Measurements from ENCODE around the gene TAF4B. TPM values are rescaled to one million over a fixed set of nuclear protein-coding genes. Genes with fewer than 3 reads are reported as not detected.
"Not testable (repeated sequence)": the region's sequence is repeated elsewhere in the genome, so short reads cannot be mapped to it uniquely, and the experiment has no call there.

Gene TAF4B
- polyA plus RNA-seq, 1 donor from 2014 or later = 0.38 TPM

DNA sequence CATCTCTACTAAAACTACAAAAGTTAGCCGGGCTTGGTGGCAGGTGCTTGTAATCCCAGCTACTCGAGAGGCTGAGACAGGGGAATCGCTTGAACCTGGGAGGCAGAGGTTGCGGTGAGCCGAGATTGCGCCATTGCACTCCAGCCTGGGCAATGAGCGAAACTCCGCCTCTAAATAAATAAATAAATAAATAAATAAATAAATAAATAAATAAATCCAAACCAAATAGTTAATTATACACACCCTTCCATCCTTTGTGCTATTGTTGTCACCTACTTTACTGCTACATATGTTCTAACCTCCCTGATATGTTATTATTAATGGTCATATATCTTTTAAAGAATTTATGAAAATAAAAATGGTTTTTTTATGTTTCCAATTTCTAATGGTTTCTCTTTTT, 155.3 kb downstream of the TAF4B start:
- not testable (repeated sequence) for H3K9ac ChIP-seq (ENCODE audit: low read length); H3K27ac ChIP-seq (ENCODE audit: low read length); H3K4me2 ChIP-seq (ENCODE audit: low read length); H4K20me1 ChIP-seq (ENCODE audit: insufficient read depth); H3K9me2 ChIP-seq (ENCODE audit: insufficient read depth, low read length); H3K36me3 ChIP-seq (ENCODE audit: insufficient read depth, low read length); H3K79me2 ChIP-seq (replicated peaks; ENCODE audit: insufficient read depth, low read length); H3F3A ChIP-seq (ENCODE audit: insufficient read depth, low read length, poor library complexity, severe bottlenecking); H2AFZ ChIP-seq (ENCODE audit: low read depth, low read length); H3K27me3 ChIP-seq (ENCODE audit: insufficient read depth, low read depth, low read length); H3K9me3 ChIP-seq (ENCODE audit: low read length); H3K4me3 ChIP-seq (ENCODE audit: low read length)

DNA sequence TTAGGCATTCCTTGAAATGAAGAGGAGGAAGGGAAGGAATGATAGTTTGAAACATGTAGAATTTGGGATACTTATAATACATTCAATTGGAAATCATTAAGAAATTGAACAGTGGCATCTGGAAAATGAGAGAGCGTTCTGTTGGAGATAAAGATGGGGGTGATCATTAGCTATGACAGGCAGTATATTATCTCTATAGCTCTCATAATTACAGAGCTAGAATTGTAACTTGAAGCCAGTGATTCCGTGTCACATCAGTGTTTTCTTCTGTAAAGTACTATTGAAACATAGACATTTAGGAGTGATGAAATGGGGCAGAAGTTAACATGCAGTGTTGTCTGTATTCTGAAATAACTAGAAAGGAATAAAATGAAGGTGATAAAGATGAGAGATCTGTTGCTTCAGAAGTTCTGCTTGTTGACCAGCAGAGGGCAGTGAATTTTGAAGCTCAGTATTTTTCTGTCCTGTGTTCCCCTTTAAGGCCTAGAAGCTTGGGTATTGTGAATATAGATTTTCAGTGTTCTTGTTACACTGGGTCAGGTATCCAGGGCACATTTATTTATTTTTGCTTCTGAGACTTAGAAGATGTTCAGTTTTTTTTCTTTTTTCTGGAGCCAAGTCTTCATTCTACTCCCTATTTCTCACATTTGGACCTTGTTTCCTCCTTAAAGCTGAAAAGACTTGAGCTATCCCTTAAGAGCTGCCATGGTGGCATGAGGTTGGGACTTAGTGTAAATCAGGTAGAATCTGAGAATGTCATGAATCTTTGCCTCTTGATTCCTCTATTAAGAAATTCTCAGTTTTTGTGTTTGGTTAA, 157.4 kb downstream of the TAF4B start:
- no peak overlapping the region for H3K4me2 ChIP-seq (ENCODE audit: low read length)
- H3K9me2 ChIP-seq (ENCODE audit: insufficient read depth, low read length) = no peaks in the 10 kb centered on the region
- no peak overlapping the region for H3K9ac ChIP-seq (ENCODE audit: low read length)
- no peak overlapping the region for H3K4me3 ChIP-seq (ENCODE audit: low read length)
- H3K36me3 ChIP-seq (ENCODE audit: insufficient read depth, low read length) = no peaks in the 10 kb centered on the region
- no peaks in the 10 kb centered on the region for H3K79me2 ChIP-seq (replicated peaks; ENCODE audit: insufficient read depth, low read length)
- no peaks in the 10 kb centered on the region for H4K20me1 ChIP-seq (ENCODE audit: insufficient read depth)
- no peak overlapping the region for H2AFZ ChIP-seq (ENCODE audit: low read depth, low read length)
- H3K9me3 ChIP-seq (ENCODE audit: low read length) = no peaks in the 10 kb centered on the region
- no peak overlapping the region for H3K27ac ChIP-seq (ENCODE audit: low read length)
- H3K27me3 ChIP-seq (ENCODE audit: insufficient read depth, low read depth, low read length) = no peaks in the 10 kb centered on the region
- TF ChIP-seq, protein P1, sequence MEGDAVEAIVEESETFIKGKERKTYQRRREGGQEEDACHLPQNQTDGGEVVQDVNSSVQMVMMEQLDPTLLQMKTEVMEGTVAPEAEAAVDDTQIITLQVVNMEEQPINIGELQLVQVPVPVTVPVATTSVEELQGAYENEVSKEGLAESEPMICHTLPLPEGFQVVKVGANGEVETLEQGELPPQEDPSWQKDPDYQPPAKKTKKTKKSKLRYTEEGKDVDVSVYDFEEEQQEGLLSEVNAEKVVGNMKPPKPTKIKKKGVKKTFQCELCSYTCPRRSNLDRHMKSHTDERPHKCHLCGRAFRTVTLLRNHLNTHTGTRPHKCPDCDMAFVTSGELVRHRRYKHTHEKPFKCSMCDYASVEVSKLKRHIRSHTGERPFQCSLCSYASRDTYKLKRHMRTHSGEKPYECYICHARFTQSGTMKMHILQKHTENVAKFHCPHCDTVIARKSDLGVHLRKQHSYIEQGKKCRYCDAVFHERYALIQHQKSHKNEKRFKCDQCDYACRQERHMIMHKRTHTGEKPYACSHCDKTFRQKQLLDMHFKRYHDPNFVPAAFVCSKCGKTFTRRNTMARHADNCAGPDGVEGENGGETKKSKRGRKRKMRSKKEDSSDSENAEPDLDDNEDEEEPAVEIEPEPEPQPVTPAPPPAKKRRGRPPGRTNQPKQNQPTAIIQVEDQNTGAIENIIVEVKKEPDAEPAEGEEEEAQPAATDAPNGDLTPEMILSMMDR (IDR thresholded peaks at IDR 0.05; ENCODE audit: poor library complexity, severe bottlenecking) = peak; percentile 82
- TF ChIP-seq POLR2AphosphoS5 (IDR thresholded peaks at IDR 0.05) = no peak
- TF ChIP-seq TAF1 (IDR thresholded peaks at IDR 0.05; ENCODE audit: low read depth) = no peak
- TF ChIP-seq, protein P2, sequence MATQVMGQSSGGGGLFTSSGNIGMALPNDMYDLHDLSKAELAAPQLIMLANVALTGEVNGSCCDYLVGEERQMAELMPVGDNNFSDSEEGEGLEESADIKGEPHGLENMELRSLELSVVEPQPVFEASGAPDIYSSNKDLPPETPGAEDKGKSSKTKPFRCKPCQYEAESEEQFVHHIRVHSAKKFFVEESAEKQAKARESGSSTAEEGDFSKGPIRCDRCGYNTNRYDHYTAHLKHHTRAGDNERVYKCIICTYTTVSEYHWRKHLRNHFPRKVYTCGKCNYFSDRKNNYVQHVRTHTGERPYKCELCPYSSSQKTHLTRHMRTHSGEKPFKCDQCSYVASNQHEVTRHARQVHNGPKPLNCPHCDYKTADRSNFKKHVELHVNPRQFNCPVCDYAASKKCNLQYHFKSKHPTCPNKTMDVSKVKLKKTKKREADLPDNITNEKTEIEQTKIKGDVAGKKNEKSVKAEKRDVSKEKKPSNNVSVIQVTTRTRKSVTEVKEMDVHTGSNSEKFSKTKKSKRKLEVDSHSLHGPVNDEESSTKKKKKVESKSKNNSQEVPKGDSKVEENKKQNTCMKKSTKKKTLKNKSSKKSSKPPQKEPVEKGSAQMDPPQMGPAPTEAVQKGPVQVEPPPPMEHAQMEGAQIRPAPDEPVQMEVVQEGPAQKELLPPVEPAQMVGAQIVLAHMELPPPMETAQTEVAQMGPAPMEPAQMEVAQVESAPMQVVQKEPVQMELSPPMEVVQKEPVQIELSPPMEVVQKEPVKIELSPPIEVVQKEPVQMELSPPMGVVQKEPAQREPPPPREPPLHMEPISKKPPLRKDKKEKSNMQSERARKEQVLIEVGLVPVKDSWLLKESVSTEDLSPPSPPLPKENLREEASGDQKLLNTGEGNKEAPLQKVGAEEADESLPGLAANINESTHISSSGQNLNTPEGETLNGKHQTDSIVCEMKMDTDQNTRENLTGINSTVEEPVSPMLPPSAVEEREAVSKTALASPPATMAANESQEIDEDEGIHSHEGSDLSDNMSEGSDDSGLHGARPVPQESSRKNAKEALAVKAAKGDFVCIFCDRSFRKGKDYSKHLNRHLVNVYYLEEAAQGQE (IDR thresholded peaks at IDR 0.05; ENCODE audit: borderline replicate concordance) = no peak
- TF ChIP-seq SMC3 (conservative IDR thresholded peaks at IDR 0.05; ENCODE audit: poor library complexity) = peak; percentile 86
- TF ChIP-seq EZH2 (IDR thresholded peaks at IDR 0.05; ENCODE audit: borderline replicate concordance, insufficient read depth, low read length, poor library complexity, severe bottlenecking) = no peak
- no peak for TF ChIP-seq EP300 (conservative IDR thresholded peaks at IDR 0.05; ENCODE audit: poor library complexity, severe bottlenecking)
- peak; percentile 77 for TF ChIP-seq RAD21 (conservative IDR thresholded peaks at IDR 0.05)
- H3F3A ChIP-seq (ENCODE audit: insufficient read depth, low read length, poor library complexity, severe bottlenecking) = no peaks in the 10 kb centered on the region

DNA sequence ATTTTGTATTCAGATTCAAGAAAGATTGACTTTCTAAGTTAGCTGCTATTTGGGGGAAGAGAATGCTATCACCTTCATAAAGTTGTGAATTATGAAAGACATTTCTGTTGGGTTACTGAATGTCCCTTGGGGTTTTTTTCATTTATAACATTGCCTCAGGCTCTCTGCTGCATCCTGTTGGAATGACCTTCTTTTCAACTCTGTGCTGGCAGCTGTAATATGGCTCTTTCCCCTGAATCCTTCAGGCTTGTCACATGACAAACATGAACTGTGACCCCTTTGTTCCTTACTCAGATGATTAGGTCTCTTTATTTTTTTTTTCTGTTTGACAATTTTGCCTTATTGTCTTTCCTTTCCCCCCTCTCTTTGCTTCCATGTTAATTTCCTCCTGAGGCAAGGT, 159.8 kb downstream of the TAF4B start:
- Histone ChIP-seq H4K20me1 (ENCODE audit: insufficient read depth) (no peaks in the 10 kb centered on the region), H3K9me2 (ENCODE audit: insufficient read depth, low read length) (no peaks in the 10 kb centered on the region), H3K79me2 (replicated peaks; ENCODE audit: insufficient read depth, low read length) (no peaks in the 10 kb centered on the region), H2AFZ (ENCODE audit: low read depth, low read length) (no peak overlapping the region), H3K36me3 (ENCODE audit: insufficient read depth, low read length) (no peaks in the 10 kb centered on the region), H3K9ac (ENCODE audit: low read length) (no peak overlapping the region), H3K27me3 (ENCODE audit: insufficient read depth, low read depth, low read length) (no peaks in the 10 kb centered on the region), H3K9me3 (ENCODE audit: low read length) (no peaks in the 10 kb centered on the region), H3K27ac (ENCODE audit: low read length) (no peak overlapping the region), H3F3A (ENCODE audit: insufficient read depth, low read length, poor library complexity, severe bottlenecking) (no peaks in the 10 kb centered on the region), H3K4me3 (ENCODE audit: low read length) (no peak overlapping the region), H3K4me2 (ENCODE audit: low read length) (no peak overlapping the region)
- TF ChIP-seq POLR2AphosphoS5 (IDR thresholded peaks at IDR 0.05) = no peak
- TF ChIP-seq SMC3 (conservative IDR thresholded peaks at IDR 0.05; ENCODE audit: poor library complexity) = no peak
- no peak for TF ChIP-seq EP300 (conservative IDR thresholded peaks at IDR 0.05; ENCODE audit: poor library complexity, severe bottlenecking)
- TF ChIP-seq, protein P1 (IDR thresholded peaks at IDR 0.05; ENCODE audit: poor library complexity, severe bottlenecking) = no peak
- no peak for TF ChIP-seq MXI1 (conservative IDR thresholded peaks at IDR 0.05; ENCODE audit: poor library complexity, severe bottlenecking)
- TF ChIP-seq, protein P2 (IDR thresholded peaks at IDR 0.05; ENCODE audit: borderline replicate concordance) = no peak
- TF ChIP-seq RAD21 (conservative IDR thresholded peaks at IDR 0.05) = no peak
- no peak for TF ChIP-seq EZH2 (IDR thresholded peaks at IDR 0.05; ENCODE audit: borderline replicate concordance, insufficient read depth, low read length, poor library complexity, severe bottlenecking)
- no peak for TF ChIP-seq TAF1 (IDR thresholded peaks at IDR 0.05; ENCODE audit: low read depth)
